ENCODE measurements around the gene NEDD4L. TPM values are rescaled to one million over a fixed set of nuclear protein-coding genes. Genes with fewer than 3 reads are reported as not detected.

Gene NEDD4L
- total and polyA plus RNA-seq, 2 experiments from 2014 or later: 36.2 to 72.3 TPM

GRCh38 chr18:58324824-58325480, 280.9 kb downstream of the NEDD4L start:
- Histone ChIP-seq H3K36me3 (ENCODE audit: insufficient read depth) (peaks cover 7% of the 10 kb centered on the region; the same call in 1 of the 2 replicates), H3K27me3 (ENCODE audit: insufficient read depth) (no peaks in the 10 kb centered on the region), H3F3A (replicated peaks; ENCODE audit: low read depth) (no peaks in the 10 kb centered on the region), H3K9me2 (ENCODE audit: insufficient read depth) (no peaks in the 10 kb centered on the region), H3K4me3 (no peak overlapping the region), H2AFZ (no peak overlapping the region), H3K79me2 (replicated peaks; ENCODE audit: insufficient read depth) (peaks cover 2% of the 10 kb centered on the region; the same call in 1 of the 2 replicates), H3K27ac (ENCODE audit: low read depth) (no peak overlapping the region), H3K4me2 (no peak overlapping the region), H3K4me1 (ENCODE audit: insufficient read depth) (no peaks in the 10 kb centered on the region), H4K20me1 (replicated peaks; ENCODE audit: insufficient read depth) (0 out of 2 replicates have a peak, but pooled peaks cover 3% of the 10 kb centered on the region)
- peaks cover 17% of the 10 kb centered on the region for H3K36me3 Mint-ChIP-seq (ENCODE audit: low read depth)
- H3K27ac Mint-ChIP-seq: 0 out of 2 replicates have a peak overlapping the region, but pooled peaks have one; percentile 6
- TF ChIP-seq ZNF331 (CRISPR knock-in tag; IDR thresholded peaks at IDR 0.05; ENCODE audit: low read depth): no peak
- no peak for TF ChIP-seq ETS1 (IDR thresholded peaks at IDR 0.05)
- no peak for TF ChIP-seq EZH2 (IDR thresholded peaks at IDR 0.05; ENCODE audit: low read depth, unreplicated experiment)
- no peak for TF ChIP-seq JUNB (IDR thresholded peaks at IDR 0.05; ENCODE audit: unreplicated experiment)
- TF ChIP-seq ZNF114 (CRISPR knock-in tag; IDR thresholded peaks at IDR 0.05): no peak
- no peak for TF ChIP-seq CREB1 (CRISPR knock-in tag; IDR thresholded peaks at IDR 0.05; ENCODE audit: low read depth)
- TF ChIP-seq, protein P1, sequence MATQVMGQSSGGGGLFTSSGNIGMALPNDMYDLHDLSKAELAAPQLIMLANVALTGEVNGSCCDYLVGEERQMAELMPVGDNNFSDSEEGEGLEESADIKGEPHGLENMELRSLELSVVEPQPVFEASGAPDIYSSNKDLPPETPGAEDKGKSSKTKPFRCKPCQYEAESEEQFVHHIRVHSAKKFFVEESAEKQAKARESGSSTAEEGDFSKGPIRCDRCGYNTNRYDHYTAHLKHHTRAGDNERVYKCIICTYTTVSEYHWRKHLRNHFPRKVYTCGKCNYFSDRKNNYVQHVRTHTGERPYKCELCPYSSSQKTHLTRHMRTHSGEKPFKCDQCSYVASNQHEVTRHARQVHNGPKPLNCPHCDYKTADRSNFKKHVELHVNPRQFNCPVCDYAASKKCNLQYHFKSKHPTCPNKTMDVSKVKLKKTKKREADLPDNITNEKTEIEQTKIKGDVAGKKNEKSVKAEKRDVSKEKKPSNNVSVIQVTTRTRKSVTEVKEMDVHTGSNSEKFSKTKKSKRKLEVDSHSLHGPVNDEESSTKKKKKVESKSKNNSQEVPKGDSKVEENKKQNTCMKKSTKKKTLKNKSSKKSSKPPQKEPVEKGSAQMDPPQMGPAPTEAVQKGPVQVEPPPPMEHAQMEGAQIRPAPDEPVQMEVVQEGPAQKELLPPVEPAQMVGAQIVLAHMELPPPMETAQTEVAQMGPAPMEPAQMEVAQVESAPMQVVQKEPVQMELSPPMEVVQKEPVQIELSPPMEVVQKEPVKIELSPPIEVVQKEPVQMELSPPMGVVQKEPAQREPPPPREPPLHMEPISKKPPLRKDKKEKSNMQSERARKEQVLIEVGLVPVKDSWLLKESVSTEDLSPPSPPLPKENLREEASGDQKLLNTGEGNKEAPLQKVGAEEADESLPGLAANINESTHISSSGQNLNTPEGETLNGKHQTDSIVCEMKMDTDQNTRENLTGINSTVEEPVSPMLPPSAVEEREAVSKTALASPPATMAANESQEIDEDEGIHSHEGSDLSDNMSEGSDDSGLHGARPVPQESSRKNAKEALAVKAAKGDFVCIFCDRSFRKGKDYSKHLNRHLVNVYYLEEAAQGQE (IDR thresholded peaks at IDR 0.05; ENCODE audit: unreplicated experiment): no peak
- no peak for TF ChIP-seq POLR2AphosphoS5 (IDR thresholded peaks at IDR 0.05; ENCODE audit: low read depth)
- TF ChIP-seq, protein P2, sequence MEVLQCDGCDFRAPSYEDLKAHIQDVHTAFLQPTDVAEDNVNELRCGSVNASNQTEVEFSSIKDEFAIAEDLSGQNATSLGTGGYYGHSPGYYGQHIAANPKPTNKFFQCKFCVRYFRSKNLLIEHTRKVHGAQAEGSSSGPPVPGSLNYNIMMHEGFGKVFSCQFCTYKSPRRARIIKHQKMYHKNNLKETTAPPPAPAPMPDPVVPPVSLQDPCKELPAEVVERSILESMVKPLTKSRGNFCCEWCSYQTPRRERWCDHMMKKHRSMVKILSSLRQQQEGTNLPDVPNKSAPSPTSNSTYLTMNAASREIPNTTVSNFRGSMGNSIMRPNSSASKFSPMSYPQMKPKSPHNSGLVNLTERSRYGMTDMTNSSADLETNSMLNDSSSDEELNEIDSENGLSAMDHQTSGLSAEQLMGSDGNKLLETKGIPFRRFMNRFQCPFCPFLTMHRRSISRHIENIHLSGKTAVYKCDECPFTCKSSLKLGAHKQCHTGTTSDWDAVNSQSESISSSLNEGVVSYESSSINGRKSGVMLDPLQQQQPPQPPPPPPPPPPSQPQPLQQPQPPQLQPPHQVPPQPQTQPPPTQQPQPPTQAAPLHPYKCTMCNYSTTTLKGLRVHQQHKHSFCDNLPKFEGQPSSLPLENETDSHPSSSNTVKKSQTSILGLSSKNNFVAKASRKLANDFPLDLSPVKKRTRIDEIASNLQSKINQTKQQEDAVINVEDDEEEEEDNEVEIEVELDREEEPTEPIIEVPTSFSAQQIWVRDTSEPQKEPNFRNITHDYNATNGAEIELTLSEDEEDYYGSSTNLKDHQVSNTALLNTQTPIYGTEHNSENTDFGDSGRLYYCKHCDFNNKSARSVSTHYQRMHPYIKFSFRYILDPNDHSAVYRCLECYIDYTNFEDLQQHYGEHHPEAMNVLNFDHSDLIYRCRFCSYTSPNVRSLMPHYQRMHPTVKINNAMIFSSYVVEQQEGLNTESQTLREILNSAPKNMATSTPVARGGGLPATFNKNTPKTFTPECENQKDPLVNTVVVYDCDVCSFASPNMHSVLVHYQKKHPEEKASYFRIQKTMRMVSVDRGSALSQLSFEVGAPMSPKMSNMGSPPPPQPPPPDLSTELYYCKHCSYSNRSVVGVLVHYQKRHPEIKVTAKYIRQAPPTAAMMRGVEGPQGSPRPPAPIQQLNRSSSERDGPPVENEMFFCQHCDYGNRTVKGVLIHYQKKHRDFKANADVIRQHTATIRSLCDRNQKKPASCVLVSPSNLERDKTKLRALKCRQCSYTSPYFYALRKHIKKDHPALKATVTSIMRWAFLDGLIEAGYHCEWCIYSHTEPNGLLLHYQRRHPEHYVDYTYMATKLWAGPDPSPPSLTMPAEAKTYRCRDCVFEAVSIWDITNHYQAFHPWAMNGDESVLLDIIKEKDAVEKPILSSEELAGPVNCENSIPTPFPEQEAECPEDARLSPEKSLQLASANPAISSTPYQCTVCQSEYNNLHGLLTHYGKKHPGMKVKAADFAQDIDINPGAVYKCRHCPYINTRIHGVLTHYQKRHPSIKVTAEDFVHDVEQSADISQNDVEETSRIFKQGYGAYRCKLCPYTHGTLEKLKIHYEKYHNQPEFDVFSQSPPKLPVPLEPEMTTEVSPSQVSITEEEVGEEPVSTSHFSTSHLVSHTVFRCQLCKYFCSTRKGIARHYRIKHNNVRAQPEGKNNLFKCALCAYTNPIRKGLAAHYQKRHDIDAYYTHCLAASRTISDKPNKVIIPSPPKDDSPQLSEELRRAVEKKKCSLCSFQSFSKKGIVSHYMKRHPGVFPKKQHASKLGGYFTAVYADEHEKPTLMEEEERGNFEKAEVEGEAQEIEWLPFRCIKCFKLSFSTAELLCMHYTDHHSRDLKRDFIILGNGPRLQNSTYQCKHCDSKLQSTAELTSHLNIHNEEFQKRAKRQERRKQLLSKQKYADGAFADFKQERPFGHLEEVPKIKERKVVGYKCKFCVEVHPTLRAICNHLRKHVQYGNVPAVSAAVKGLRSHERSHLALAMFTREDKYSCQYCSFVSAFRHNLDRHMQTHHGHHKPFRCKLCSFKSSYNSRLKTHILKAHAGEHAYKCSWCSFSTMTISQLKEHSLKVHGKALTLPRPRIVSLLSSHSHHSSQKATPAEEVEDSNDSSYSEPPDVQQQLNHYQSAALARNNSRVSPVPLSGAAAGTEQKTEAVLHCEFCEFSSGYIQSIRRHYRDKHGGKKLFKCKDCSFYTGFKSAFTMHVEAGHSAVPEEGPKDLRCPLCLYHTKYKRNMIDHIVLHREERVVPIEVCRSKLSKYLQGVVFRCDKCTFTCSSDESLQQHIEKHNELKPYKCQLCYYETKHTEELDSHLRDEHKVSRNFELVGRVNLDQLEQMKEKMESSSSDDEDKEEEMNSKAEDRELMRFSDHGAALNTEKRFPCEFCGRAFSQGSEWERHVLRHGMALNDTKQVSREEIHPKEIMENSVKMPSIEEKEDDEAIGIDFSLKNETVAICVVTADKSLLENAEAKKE (CRISPR knock-in tag; IDR thresholded peaks at IDR 0.05): no peak
- TF ChIP-seq EZH2phosphoT487 (IDR thresholded peaks at IDR 0.05; ENCODE audit: unreplicated experiment): no peak
- no peak for TF ChIP-seq CTCF (conservative IDR thresholded peaks at IDR 0.05; ENCODE audit: low read depth in 2 of 2)
- no peak for TF ChIP-seq STAT1 (IDR thresholded peaks at IDR 0.05; ENCODE audit: unreplicated experiment)
- TF ChIP-seq NANOG (IDR thresholded peaks at IDR 0.05; ENCODE audit: borderline replicate concordance): no peak
- ATAC-seq (no peak), DNase-seq (ENCODE audit: low spot score) (no peak)
- H3K4me1 Mint-ChIP-seq: no peaks in the 10 kb centered on the region
- no peaks in the 10 kb centered on the region for H3K27me3 Mint-ChIP-seq (ENCODE audit: insufficient read depth, low read depth, poor library complexity)
- H3K4me3 Mint-ChIP-seq: no peak overlapping the region
- no peaks in the 10 kb centered on the region for H3K9me3 Mint-ChIP-seq
